Retinal pigment epithelial cell (primary cell): ENCODE results near the gene POU2F1.
"Not testable (repeated sequence)": the region's sequence is repeated elsewhere in the genome, so short reads cannot be mapped to it uniquely, and the experiment has no call there.

Experiments used
- DNase-seq: peaks from one replicate; pipeline ENCODE4 v3.0.0-alpha.2; 2010; ENCODE audit warnings: low read depth
- H3K4me3 ChIP-seq: 2 replicates; pipeline ENCODE4 v1.5.1; 2011; ENCODE audit warnings: mild to moderate bottlenecking, low read length, control low read depth, moderate library complexity
- TF ChIP-seq, protein P1 (sequence below): conservative IDR thresholded peaks from 2 replicates; pipeline ENCODE4 v1.5.1; 2011; ENCODE audit warnings: low read depth, low read length, control low read depth, inconsistent platforms

The POU2F1 gene

GRCh38 chr1:167232801-167233200, 12.1 kb downstream of the POU2F1 start:
- no peak overlapping the region for H3K4me3 ChIP-seq
- TF ChIP-seq, protein P1, sequence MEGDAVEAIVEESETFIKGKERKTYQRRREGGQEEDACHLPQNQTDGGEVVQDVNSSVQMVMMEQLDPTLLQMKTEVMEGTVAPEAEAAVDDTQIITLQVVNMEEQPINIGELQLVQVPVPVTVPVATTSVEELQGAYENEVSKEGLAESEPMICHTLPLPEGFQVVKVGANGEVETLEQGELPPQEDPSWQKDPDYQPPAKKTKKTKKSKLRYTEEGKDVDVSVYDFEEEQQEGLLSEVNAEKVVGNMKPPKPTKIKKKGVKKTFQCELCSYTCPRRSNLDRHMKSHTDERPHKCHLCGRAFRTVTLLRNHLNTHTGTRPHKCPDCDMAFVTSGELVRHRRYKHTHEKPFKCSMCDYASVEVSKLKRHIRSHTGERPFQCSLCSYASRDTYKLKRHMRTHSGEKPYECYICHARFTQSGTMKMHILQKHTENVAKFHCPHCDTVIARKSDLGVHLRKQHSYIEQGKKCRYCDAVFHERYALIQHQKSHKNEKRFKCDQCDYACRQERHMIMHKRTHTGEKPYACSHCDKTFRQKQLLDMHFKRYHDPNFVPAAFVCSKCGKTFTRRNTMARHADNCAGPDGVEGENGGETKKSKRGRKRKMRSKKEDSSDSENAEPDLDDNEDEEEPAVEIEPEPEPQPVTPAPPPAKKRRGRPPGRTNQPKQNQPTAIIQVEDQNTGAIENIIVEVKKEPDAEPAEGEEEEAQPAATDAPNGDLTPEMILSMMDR, result no peak
- no peak for DNase-seq

DNA sequence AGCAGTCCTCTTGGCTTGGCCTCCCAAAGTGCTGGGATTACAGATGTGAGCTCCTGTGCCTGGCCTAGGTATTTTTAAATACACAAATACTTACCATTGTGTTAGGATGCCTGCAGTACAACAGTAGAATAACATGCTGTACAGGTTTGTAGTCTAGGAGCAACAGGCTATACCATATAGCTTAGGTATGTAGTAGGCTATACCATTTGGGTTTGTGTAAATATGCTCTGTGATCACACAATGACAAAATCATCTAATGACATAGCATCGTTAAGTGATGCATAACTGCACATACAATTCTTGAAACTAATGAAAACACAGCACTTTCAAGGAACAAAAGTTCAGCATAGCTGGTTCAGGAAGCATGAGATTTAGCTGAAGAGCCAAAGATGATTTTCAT, 12.7 kb downstream of the POU2F1 start:
- no peak for DNase-seq
- no peak overlapping the region for H3K4me3 ChIP-seq
- TF ChIP-seq, protein P1, result no peak

GRCh38 chr1:167237000-167237399, 16.3 kb downstream of the POU2F1 start:
- TF ChIP-seq, protein P1, result no peak
- DNase-seq, result no peak
- no peak overlapping the region for H3K4me3 ChIP-seq

- no peak overlapping the region for H3K4me3 ChIP-seq
- TF ChIP-seq, protein P1, result no peak
- no peak for DNase-seq
Measured at GRCh38 chr1:167238713-167239112, 18.0 kb downstream of the POU2F1 start.

- TF ChIP-seq, protein P1, result no peak
- H3K4me3 ChIP-seq, result no peak overlapping the region
- DNase-seq, result no peak
Measured at GRCh38 chr1:167239257-167239656, 18.6 kb downstream of the POU2F1 start.

DNA sequence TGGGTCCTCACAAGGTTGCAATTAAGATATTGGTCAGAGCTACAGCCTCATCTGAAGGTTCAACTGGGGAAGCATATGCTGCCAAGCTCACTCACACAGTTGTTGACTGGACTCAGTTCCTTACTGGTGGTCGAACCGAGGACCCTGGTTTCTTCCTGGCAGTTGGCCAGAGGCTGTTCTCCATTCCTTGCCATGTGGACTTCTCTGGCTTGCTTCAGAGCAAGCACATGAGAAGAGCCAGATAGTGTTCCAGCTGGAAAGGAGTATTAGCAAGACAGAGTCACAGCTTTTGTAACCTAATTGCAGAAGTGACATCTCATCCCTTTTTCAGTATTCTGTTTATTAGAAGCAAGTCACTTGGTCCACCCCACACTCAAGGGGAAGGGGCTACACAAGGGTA, 23.6 kb downstream of the POU2F1 start:
- TF ChIP-seq, protein P1, result no peak
- no peak for DNase-seq
- no peak overlapping the region for H3K4me3 ChIP-seq

DNA sequence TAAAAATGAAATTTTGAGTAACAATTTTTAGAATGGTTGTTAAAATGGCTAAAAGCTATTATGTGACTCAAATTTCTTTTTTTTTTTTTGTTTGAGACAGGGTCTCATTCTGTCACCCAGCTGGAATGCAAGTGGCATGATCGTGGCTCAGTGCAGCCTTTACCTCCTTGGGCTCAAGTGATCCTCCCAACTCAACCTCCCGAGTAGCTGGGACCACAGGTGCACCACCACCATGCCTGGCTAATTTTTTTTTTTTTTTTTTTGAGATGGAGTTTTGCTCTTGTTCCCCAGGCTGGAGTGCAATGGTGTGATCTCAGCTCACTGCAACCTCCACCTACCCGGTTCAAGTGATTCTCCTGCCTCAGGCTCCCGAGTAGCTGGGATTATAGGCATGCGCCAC, 24.5 kb downstream of the POU2F1 start:
- not testable (repeated sequence) for DNase-seq, H3K4me3 ChIP-seq

DNA sequence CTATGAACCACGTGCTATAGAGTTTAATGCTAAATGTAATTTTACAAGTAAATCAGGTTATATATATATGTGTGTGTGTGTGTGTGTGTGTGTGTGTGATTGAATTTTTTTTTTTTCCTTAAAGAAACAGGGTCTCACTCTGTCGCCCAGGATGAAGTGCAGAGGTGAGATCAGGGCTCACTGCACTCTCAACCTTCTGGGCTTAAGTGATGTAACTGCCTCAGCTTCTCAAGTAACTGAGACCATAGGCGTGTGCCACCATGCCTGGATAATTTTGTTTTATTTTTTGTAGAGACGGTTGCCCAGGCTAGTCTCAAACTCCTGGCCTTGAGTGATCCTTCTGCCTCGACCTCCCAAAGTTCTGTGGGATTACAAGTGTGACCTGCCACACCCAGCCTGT, 26.3 kb downstream of the POU2F1 start:
- TF ChIP-seq, protein P1, result no peak
- no peak for DNase-seq
- no peak overlapping the region for H3K4me3 ChIP-seq
